OCI-LY7 (cell line): ENCODE measurements around the gene LTBP2. TPM values are rescaled to one million over a fixed set of nuclear protein-coding genes. Genes with fewer than 3 reads are reported as not detected.

ENCODE experiments used
- BruUV-seq: library from RNA; stranded (reverse); fragments of 400-500 nt; replicated peaks from 2 replicates; lab custom pipeline; 2021; lab: Mats Ljungman, UMichigan
- CTCF ChIA-PET: fragments of 300-600 bp; sonication (Branson Sonifier 250); formaldehyde crosslinking; loops from one replicate; lab custom pipeline; 2022; ENCODE audit warnings: antibody characterized with exemption; ENCODE audit not compliant: unreplicated experiment; lab: Charles Lee
- POLR2A ChIA-PET: fragments of 300-600 bp; sonication (Branson Sonifier 250); formaldehyde crosslinking; loops from one replicate; lab custom pipeline; 2022; ENCODE audit warnings: antibody characterized with exemption; lab: Charles Lee
- DNase-seq: peaks from one replicate; pipeline ENCODE4 v3.0.0-alpha.2; 2015; ENCODE audit warnings: low spot score
- H2AFZ ChIP-seq: fragments of 200-600 bp; sonication (generic), shearing (Covaris generic); 2 replicates; pipeline ENCODE4 v1.6.1; 2014; ENCODE audit warnings: mild to moderate bottlenecking, antibody characterized with exemption, low read length, moderate library complexity
- H3K27ac ChIP-seq: fragments of 200-600 bp; sonication (generic); 2 replicates; pipeline ENCODE4 v1.5.1; 2014; ENCODE audit warnings: mixed run types, low read depth, mild to moderate bottlenecking, moderate library complexity, low read length, inconsistent platforms; ENCODE audit not compliant: poor library complexity, severe bottlenecking
- H3K36me3 ChIP-seq: fragments of 200-600 bp; sonication (generic); 2 replicates; pipeline ENCODE4 v1.6.1; 2014; ENCODE audit warnings: mild to moderate bottlenecking, antibody characterized with exemption, low read length, moderate library complexity, mixed read lengths; ENCODE audit not compliant: insufficient read depth
- H3K4me1 ChIP-seq: fragments of 200-600 bp; sonication (generic); 2 replicates; pipeline ENCODE4 v1.5.1; 2014; ENCODE audit warnings: mild to moderate bottlenecking, low read length; ENCODE audit not compliant: insufficient read depth, poor library complexity, severe bottlenecking
- H3K4me2 ChIP-seq: fragments of 200-600 bp; sonication (generic); 2 replicates; pipeline ENCODE4 v1.6.1; 2014; ENCODE audit warnings: mild to moderate bottlenecking, low read length
- H3K4me3 ChIP-seq: fragments of 200-600 bp; sonication (generic); 2 replicates; pipeline ENCODE4 v1.5.1; 2014; ENCODE audit warnings: mild to moderate bottlenecking, low read depth, low read length; ENCODE audit not compliant: poor library complexity, severe bottlenecking
- H3K79me2 ChIP-seq: fragments of 200-600 bp; sonication (generic); 2 replicates; pipeline ENCODE4 v1.6.1; 2016; ENCODE audit warnings: low read depth, mild to moderate bottlenecking, low read length, moderate library complexity, mixed read lengths; ENCODE audit not compliant: insufficient read depth
- H3K9me2 ChIP-seq: fragments of 200-600 bp; sonication (generic); 2 replicates; pipeline ENCODE4 v1.6.1; 2016; ENCODE audit warnings: mild to moderate bottlenecking, low read length, mixed read lengths; ENCODE audit not compliant: insufficient read depth
- H3K9me3 ChIP-seq: fragments of 200-600 bp; sonication (generic); 2 replicates; pipeline ENCODE4 v1.6.1; 2014; ENCODE audit warnings: mild to moderate bottlenecking, mixed run types, low read length, mixed read lengths
- H4K20me1 ChIP-seq: fragments of 200-600 bp; sonication (generic); 2 replicates; pipeline ENCODE4 v1.6.1; 2014; ENCODE audit warnings: mild to moderate bottlenecking, antibody characterized with exemption, low read length, moderate library complexity, mixed read lengths; ENCODE audit not compliant: insufficient read depth
- EZH2phosphoT487 ChIP-seq: fragments of 200-600 bp; sonication (generic); IDR thresholded peaks from 2 replicates; pipeline ENCODE4 v1.6.1; 2018; ENCODE audit warnings: low read depth, borderline replicate concordance, mild to moderate bottlenecking, mixed run types, antibody characterized with exemption, low read length, moderate library complexity, mixed read lengths
- intact Hi-C: fragments of 100-400 bp; cut with micrococcal nuclease; formaldehyde crosslinking; loops from one replicate; pipeline ENCODE4 v1.10.0; 2022; ENCODE audit not compliant: unreplicated experiment
- total RNA-seq, 2 experiments: library from RNA; depleted of rRNA in 1 of 2; stranded (reverse); fragments of >200 nt in 1 of 2; shearing (Covaris generic) in 1 of 2; gene quantifications; 2 replicates each; pipeline ENCODE4 v1.2.3, GENCODE V29; 2014 to 2022
- TF ChIP-seq, protein P1 (sequence below): fragments of 200-600 bp; sonication (generic); conservative IDR thresholded peaks from 2 replicates; pipeline ENCODE4 v1.5.1; 2014; ENCODE audit warnings: mild to moderate bottlenecking, antibody characterized with exemption, low read length, moderate library complexity, mixed read lengths

LTBP2 gene
- total RNA-seq, 2 experiments from 2014 or later: 0.15 to 0.25 TPM

DNA sequence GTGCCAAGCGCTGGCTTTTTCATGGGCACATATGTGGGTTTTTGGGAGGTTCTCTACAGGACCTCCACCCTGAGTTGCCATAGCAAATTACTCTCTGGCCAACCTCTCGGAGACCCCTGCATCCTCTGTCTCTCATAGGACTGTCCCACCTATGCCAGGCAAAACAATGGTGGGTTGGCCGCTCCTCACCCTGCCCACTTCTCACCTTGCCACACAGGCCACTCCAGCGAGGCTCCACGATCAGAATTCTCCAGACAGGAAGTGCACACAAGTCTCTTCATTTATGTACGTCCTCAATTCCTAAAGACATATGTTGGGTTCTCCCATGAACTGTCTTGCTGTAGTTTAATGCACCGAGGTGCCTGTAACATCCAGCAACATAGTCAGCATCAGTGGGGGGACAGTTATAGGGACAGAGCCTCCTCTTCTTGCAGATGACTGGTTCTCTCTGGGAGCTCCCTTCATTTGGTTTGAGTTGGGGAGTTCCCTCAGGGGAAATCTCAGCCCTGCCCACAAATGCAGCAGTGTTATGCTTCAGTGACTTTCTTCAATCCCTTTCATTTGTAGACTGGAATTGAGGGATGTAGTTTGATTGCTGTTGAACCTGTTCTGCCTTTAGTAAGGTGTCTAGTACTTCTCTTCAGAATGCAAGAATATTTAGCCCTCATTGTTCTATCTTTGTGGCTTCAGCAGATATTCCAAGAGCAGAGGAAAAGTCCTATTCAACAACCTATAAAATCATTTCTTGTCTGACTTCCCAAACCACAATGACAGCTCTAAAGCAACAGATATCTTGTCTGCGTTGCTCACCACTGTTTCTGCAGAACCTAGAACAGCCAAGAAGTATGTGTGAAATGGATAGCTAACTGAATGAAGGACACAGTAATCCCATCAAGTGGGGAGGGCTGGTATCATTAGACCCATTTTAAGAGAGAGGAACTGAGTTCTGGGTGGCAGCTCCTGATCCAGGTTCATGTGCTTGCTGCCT is 2.8 kb upstream of the LTBP2 start:
- no peak overlapping the region for H2AFZ ChIP-seq
- H3K9me3 ChIP-seq: no peaks in the 10 kb centered on the region
- H3K36me3 ChIP-seq: no peaks in the 10 kb centered on the region
- CTCF ChIA-PET: interaction anchor here (0.6 kb wide), 1 partner anchor 413 kb away, joined by 3 read pairs; no protein-coding TSS in a partner anchor
- peaks cover 30% of the 10 kb centered on the region for H3K4me1 ChIP-seq
- no peak for DNase-seq
- no peaks in the 10 kb centered on the region for H4K20me1 ChIP-seq
- H3K4me2 ChIP-seq: peak overlapping the region; percentile 39
- H3K9me2 ChIP-seq: no peaks in the 10 kb centered on the region
- H3K4me3 ChIP-seq: no peak overlapping the region
- TF ChIP-seq EZH2phosphoT487: no peak
- TF ChIP-seq, protein P1, sequence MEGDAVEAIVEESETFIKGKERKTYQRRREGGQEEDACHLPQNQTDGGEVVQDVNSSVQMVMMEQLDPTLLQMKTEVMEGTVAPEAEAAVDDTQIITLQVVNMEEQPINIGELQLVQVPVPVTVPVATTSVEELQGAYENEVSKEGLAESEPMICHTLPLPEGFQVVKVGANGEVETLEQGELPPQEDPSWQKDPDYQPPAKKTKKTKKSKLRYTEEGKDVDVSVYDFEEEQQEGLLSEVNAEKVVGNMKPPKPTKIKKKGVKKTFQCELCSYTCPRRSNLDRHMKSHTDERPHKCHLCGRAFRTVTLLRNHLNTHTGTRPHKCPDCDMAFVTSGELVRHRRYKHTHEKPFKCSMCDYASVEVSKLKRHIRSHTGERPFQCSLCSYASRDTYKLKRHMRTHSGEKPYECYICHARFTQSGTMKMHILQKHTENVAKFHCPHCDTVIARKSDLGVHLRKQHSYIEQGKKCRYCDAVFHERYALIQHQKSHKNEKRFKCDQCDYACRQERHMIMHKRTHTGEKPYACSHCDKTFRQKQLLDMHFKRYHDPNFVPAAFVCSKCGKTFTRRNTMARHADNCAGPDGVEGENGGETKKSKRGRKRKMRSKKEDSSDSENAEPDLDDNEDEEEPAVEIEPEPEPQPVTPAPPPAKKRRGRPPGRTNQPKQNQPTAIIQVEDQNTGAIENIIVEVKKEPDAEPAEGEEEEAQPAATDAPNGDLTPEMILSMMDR: no peak
- no peak overlapping the region for H3K27ac ChIP-seq
- no TSS peak for BruUV-seq
- intact Hi-C loops: loop anchor here (5.0 kb wide), 1 partner anchor 253 kb away; no protein-coding TSS in a partner anchor
- POLR2A ChIA-PET: interaction anchor here (0.6 kb wide), 1 partner anchor 465 kb away, joined by 3 read pairs; no protein-coding TSS in a partner anchor
- H3K79me2 ChIP-seq: no peaks in the 10 kb centered on the region

DNA sequence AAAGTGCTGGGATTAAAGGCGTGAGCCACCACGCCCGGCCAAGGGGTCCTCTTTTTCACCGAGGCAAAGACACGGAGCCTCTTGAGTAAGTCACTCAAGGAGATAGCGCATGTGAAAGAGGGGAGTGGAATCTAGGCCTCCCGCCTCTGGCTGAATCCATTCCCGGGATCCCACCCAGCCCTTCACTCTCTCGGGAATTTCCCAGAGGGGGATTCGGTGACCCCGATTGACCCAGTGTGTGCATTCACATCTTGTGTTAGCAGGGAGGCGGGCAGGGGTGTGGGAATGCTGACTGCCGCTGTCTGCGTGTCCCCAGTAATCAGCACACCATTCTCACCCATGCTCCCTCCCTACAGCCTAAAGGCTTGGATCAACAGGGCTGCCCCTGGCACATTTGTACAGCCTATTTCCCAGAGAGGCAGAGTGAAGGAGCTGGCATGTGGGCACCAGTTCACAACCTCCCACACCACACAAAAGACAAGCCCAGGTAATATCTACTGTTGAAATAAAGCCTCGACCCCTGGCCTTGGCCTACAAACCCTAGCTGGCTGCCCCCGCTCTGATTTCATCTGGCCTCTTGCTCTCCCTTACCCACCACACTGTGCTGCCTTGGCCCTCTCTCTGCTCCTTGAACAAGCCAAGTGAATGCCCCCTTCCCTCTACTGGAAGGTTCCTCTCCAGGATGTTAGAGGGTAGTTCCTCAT is 1.3 kb upstream of the LTBP2 start:
- no peak overlapping the region for H3K27ac ChIP-seq
- ChIA-PET POLR2A (no interaction called here), CTCF (no interaction called here)
- H3K4me3 ChIP-seq: no peak overlapping the region
- H3K79me2 ChIP-seq: no peaks in the 10 kb centered on the region
- peaks cover 32% of the 10 kb centered on the region for H3K4me1 ChIP-seq
- no peaks in the 10 kb centered on the region for H3K9me3 ChIP-seq
- TF ChIP-seq EZH2phosphoT487: no peak
- TF ChIP-seq, protein P1: no peak
- BruUV-seq: no TSS peak
- H2AFZ ChIP-seq: no peak overlapping the region
- no peaks in the 10 kb centered on the region for H3K36me3 ChIP-seq
- DNase-seq: no peak
- no peaks in the 10 kb centered on the region for H4K20me1 ChIP-seq
- intact Hi-C loops: loop anchor here (5.0 kb wide), 1 partner anchor 251 kb away; no protein-coding TSS in a partner anchor
- H3K4me2 ChIP-seq: no peak overlapping the region
- H3K9me2 ChIP-seq: no peaks in the 10 kb centered on the region
